ENCODE results near the gene HAVCR1. TPM values are rescaled to one million over a fixed set of nuclear protein-coding genes. Genes with fewer than 3 reads are reported as not detected.
"Not testable (repeated sequence)": the region's sequence is repeated elsewhere in the genome, so short reads cannot be mapped to it uniquely, and the experiment has no call there.

The HAVCR1 gene
- total RNA-seq, 2 donors from 2014 or later: 1.6 TPM; not detected in 1

- no peaks in the 10 kb centered on the region for H3K9me3 ChIP-seq
- WGBS: 49% methylated on average over 3 of the region's 3 CpGs
- H3K4me3 ChIP-seq: no peak overlapping the region
- TF ChIP-seq CTCF (IDR thresholded peaks at IDR 0.05): no peak
- TF ChIP-seq POLR2A (IDR thresholded peaks at IDR 0.05): no peak
- H3K4me1 ChIP-seq (replicated peaks): no peaks in the 10 kb centered on the region
- H3K36me3 ChIP-seq: no peaks in the 10 kb centered on the region
- H3K27me3 ChIP-seq (replicated peaks; ENCODE audit: insufficient read depth): no peaks in the 10 kb centered on the region
- DNase-seq (ENCODE audit: low spot score): no peak
- intact Hi-C loops (cut with DNase I): no loop called here
- H3K27ac ChIP-seq: no peak overlapping the region
Observed at GRCh38 chr5:157030692-157031091, 28.2 kb downstream of the HAVCR1 start.

- DNase-seq (ENCODE audit: low spot score): no peak
- Histone ChIP-seq H3K4me3 (no peak overlapping the region), H3K27ac (no peak overlapping the region), H3K36me3 (no peaks in the 10 kb centered on the region), H3K9me3 (no peaks in the 10 kb centered on the region), H3K27me3 (replicated peaks; ENCODE audit: insufficient read depth) (no peaks in the 10 kb centered on the region), H3K4me1 (replicated peaks) (no peaks in the 10 kb centered on the region)
- WGBS: 75% methylated on average over 3 of the region's 3 CpGs
- TF ChIP-seq POLR2A (IDR thresholded peaks at IDR 0.05): no peak
- no peak for TF ChIP-seq CTCF (IDR thresholded peaks at IDR 0.05)
- no peak for TF ChIP-seq POLR2AphosphoS5 (IDR thresholded peaks at IDR 0.05)
- intact Hi-C loops (cut with DNase I): no loop called here
Observed at GRCh38 chr5:157029457-157029856, 29.5 kb downstream of the HAVCR1 start.

GRCh38 chr5:157027663-157028062 lies 31.3 kb downstream of the HAVCR1 start:
- H3K36me3 ChIP-seq; DNase-seq (ENCODE audit: low spot score); H3K27me3 ChIP-seq (replicated peaks; ENCODE audit: insufficient read depth); H3K4me1 ChIP-seq (replicated peaks); H3K27ac ChIP-seq; H3K4me3 ChIP-seq; H3K9me3 ChIP-seq; intact Hi-C loops (cut with DNase I): not testable (repeated sequence)
- 97% methylated on average over 2 of the region's 2 CpGs for WGBS

GRCh38 chr5:157026789-157027424 lies 32.0 kb downstream of the HAVCR1 start:
- no peaks in the 10 kb centered on the region for H3K4me1 ChIP-seq (replicated peaks)
- peak; percentile 19 for TF ChIP-seq POLR2AphosphoS5 (IDR thresholded peaks at IDR 0.05)
- peak in 3 of 4 experiments; percentile 42 to 56 (median 54) for TF ChIP-seq CTCF (IDR thresholded peaks at IDR 0.05)
- no peak for TF ChIP-seq POLR2A (IDR thresholded peaks at IDR 0.05)
- no peaks in the 10 kb centered on the region for H3K36me3 ChIP-seq
- peak; percentile 43 for DNase-seq (ENCODE audit: low spot score)
- no peaks in the 10 kb centered on the region for H3K27me3 ChIP-seq (replicated peaks; ENCODE audit: insufficient read depth)
- 69% methylated on average over 3 of the region's 3 CpGs for WGBS
- H3K4me3 ChIP-seq: no peak overlapping the region
- H3K27ac ChIP-seq: no peak overlapping the region
- H3K9me3 ChIP-seq: no peaks in the 10 kb centered on the region
- intact Hi-C loops (cut with DNase I): no loop called here

GRCh38 chr5:157025093-157025698 lies 33.7 kb downstream of the HAVCR1 start:
- TF ChIP-seq CTCF (IDR thresholded peaks at IDR 0.05) (no peak), POLR2A (IDR thresholded peaks at IDR 0.05) (no peak)

More at GRCh38 chr5:157025093-157025698, 33.7 kb downstream of the HAVCR1 start:
- Histone ChIP-seq H3K27ac (peak overlapping the region; percentile 18 to 60), H3K4me3 (no peak overlapping the region), H3K4me1 (replicated peaks) (peaks cover 6% of the 10 kb centered on the region), H3K36me3 (no peaks in the 10 kb centered on the region), H3K27me3 (replicated peaks; ENCODE audit: insufficient read depth) (no peaks in the 10 kb centered on the region), H3K9me3 (no peaks in the 10 kb centered on the region)
- no peak for DNase-seq (ENCODE audit: low spot score)
- intact Hi-C loops (cut with DNase I): no loop called here
- WGBS: 94% methylated on average over 3 of the region's 3 CpGs

Measured in prostate gland (tissue), 2 donors.